C4-2B (cell line): ENCODE measurements around the gene DDX60.

Experiments
- ZFX ChIP-seq: fragments of 450-650 bp; IDR thresholded peaks from 2 replicates; pipeline ENCODE4 v1.6.1; 2017
- TF ChIP-seq, protein P1 (sequence below): fragments of 450-650 bp; conservative IDR thresholded peaks from 2 replicates; pipeline ENCODE4 v1.5.1; 2017; ENCODE audit warnings: mild to moderate bottlenecking

GRCh38 chr4:168367065-168367464, 48.5 kb upstream of the DDX60 start:
- TF ChIP-seq, protein P1, sequence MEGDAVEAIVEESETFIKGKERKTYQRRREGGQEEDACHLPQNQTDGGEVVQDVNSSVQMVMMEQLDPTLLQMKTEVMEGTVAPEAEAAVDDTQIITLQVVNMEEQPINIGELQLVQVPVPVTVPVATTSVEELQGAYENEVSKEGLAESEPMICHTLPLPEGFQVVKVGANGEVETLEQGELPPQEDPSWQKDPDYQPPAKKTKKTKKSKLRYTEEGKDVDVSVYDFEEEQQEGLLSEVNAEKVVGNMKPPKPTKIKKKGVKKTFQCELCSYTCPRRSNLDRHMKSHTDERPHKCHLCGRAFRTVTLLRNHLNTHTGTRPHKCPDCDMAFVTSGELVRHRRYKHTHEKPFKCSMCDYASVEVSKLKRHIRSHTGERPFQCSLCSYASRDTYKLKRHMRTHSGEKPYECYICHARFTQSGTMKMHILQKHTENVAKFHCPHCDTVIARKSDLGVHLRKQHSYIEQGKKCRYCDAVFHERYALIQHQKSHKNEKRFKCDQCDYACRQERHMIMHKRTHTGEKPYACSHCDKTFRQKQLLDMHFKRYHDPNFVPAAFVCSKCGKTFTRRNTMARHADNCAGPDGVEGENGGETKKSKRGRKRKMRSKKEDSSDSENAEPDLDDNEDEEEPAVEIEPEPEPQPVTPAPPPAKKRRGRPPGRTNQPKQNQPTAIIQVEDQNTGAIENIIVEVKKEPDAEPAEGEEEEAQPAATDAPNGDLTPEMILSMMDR = no peak
- no peak for TF ChIP-seq ZFX
